ENCODE data around the gene USP21.

DNA sequence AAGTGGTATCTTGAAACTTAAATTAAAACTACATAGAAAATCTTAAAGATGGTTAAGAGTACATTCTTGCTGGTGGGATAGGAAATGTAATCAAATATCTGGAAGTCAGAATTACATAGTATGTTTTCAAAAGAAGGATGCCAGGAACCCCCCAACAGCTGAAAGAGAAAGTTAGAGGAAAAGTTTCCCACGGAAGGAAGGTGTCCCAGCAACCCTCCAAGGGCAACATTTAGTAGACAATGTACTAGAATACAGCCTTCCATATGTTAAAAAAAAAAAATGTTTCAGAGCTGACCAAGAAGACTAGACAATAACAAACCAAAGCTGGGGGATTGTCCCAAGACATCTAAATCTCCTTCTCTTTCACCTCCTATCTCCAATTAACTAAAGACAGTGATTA, 29.0 kb upstream of the USP21 start:
- TF ChIP-seq, protein P1, sequence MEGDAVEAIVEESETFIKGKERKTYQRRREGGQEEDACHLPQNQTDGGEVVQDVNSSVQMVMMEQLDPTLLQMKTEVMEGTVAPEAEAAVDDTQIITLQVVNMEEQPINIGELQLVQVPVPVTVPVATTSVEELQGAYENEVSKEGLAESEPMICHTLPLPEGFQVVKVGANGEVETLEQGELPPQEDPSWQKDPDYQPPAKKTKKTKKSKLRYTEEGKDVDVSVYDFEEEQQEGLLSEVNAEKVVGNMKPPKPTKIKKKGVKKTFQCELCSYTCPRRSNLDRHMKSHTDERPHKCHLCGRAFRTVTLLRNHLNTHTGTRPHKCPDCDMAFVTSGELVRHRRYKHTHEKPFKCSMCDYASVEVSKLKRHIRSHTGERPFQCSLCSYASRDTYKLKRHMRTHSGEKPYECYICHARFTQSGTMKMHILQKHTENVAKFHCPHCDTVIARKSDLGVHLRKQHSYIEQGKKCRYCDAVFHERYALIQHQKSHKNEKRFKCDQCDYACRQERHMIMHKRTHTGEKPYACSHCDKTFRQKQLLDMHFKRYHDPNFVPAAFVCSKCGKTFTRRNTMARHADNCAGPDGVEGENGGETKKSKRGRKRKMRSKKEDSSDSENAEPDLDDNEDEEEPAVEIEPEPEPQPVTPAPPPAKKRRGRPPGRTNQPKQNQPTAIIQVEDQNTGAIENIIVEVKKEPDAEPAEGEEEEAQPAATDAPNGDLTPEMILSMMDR (IDR thresholded peaks at IDR 0.05) = no peak
- TF ChIP-seq POLR2A (IDR thresholded peaks at IDR 0.05) = no peak
